ENCODE measurements around the gene PHLDB2. TPM values are rescaled to one million over a fixed set of nuclear protein-coding genes. Genes with fewer than 3 reads are reported as not detected.

PHLDB2 gene
- total RNA-seq, 2 experiments from 2014 or later, result 0.61 to 2.1 TPM

GRCh38 chr3:111857474-111857873, 1.6 kb upstream of the PHLDB2 start:
- Histone ChIP-seq H3K36me3 (ENCODE audit: insufficient read depth, low read length) (no peaks in the 10 kb centered on the region), H3K9me3 (ENCODE audit: low read length) (no peaks in the 10 kb centered on the region), H3K4me3 (ENCODE audit: low read depth, low read length, poor library complexity, severe bottlenecking) (no peak overlapping the region), H3K4me2 (ENCODE audit: low read length) (no peak overlapping the region), H3K9me2 (ENCODE audit: insufficient read depth, low read length) (no peaks in the 10 kb centered on the region), H4K20me1 (ENCODE audit: insufficient read depth, low read length) (no peaks in the 10 kb centered on the region), H3K79me2 (ENCODE audit: insufficient read depth, low read depth, low read length) (no peaks in the 10 kb centered on the region), H3K27ac (ENCODE audit: low read depth, low read length, poor library complexity, severe bottlenecking) (no peak overlapping the region), H2AFZ (ENCODE audit: low read length) (no peak overlapping the region), H3K4me1 (ENCODE audit: insufficient read depth, low read length, poor library complexity, severe bottlenecking) (peaks cover 5% of the 10 kb centered on the region)
- intact Hi-C loops (cut with micrococcal nuclease; ENCODE audit: unreplicated experiment), result no loop called here
- no TSS peak for BruUV-seq (replicated peaks)
- POLR2A ChIA-PET, result interaction anchor here (0.6 to 1.6 kb wide), 3 partner anchors 11 to 1152 kb away, joined by 3 to 4 read pairs (median 3); no protein-coding TSS in a partner anchor
- no peak for DNase-seq (ENCODE audit: low spot score)
- TF ChIP-seq, protein P1, sequence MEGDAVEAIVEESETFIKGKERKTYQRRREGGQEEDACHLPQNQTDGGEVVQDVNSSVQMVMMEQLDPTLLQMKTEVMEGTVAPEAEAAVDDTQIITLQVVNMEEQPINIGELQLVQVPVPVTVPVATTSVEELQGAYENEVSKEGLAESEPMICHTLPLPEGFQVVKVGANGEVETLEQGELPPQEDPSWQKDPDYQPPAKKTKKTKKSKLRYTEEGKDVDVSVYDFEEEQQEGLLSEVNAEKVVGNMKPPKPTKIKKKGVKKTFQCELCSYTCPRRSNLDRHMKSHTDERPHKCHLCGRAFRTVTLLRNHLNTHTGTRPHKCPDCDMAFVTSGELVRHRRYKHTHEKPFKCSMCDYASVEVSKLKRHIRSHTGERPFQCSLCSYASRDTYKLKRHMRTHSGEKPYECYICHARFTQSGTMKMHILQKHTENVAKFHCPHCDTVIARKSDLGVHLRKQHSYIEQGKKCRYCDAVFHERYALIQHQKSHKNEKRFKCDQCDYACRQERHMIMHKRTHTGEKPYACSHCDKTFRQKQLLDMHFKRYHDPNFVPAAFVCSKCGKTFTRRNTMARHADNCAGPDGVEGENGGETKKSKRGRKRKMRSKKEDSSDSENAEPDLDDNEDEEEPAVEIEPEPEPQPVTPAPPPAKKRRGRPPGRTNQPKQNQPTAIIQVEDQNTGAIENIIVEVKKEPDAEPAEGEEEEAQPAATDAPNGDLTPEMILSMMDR (conservative IDR thresholded peaks at IDR 0.05; ENCODE audit: low read length), result no peak
- no peak for TF ChIP-seq EZH2phosphoT487 (IDR thresholded peaks at IDR 0.05; ENCODE audit: borderline replicate concordance, low read depth, low read length)
- CTCF ChIA-PET (ENCODE audit: unreplicated experiment), result no interaction called here

- Histone ChIP-seq H3K27ac (ENCODE audit: low read depth, low read length, poor library complexity, severe bottlenecking) (no peak overlapping the region), H3K9me2 (ENCODE audit: insufficient read depth, low read length) (no peaks in the 10 kb centered on the region), H3K4me3 (ENCODE audit: low read depth, low read length, poor library complexity, severe bottlenecking) (no peak overlapping the region), H4K20me1 (ENCODE audit: insufficient read depth, low read length) (no peaks in the 10 kb centered on the region), H3K4me2 (ENCODE audit: low read length) (peak overlapping the region; percentile 85), H2AFZ (ENCODE audit: low read length) (no peak overlapping the region), H3K4me1 (ENCODE audit: insufficient read depth, low read length, poor library complexity, severe bottlenecking) (peaks cover 5% of the 10 kb centered on the region), H3K79me2 (ENCODE audit: insufficient read depth, low read depth, low read length) (no peaks in the 10 kb centered on the region), H3K9me3 (ENCODE audit: low read length) (no peaks in the 10 kb centered on the region), H3K36me3 (ENCODE audit: insufficient read depth, low read length) (no peaks in the 10 kb centered on the region)
- TF ChIP-seq, protein P1 (conservative IDR thresholded peaks at IDR 0.05; ENCODE audit: low read length), result no peak
- no peak for TF ChIP-seq EZH2phosphoT487 (IDR thresholded peaks at IDR 0.05; ENCODE audit: borderline replicate concordance, low read depth, low read length)
- no TSS peak for BruUV-seq (replicated peaks)
- no peak for DNase-seq (ENCODE audit: low spot score)
- POLR2A ChIA-PET, result interaction anchor here (1.1 to 1.6 kb wide), 2 partner anchors 12 to 111 kb away, joined by 3 read pairs; no protein-coding TSS in a partner anchor
- intact Hi-C loops (cut with micrococcal nuclease; ENCODE audit: unreplicated experiment), result no loop called here
- CTCF ChIA-PET (ENCODE audit: unreplicated experiment), result no interaction called here
Measured at GRCh38 chr3:111858642-111859041, 423 bp upstream of the PHLDB2 start.

All from OCI-LY7 (cell line).